ENCODE data around the gene IVD.

GRCh38 chr15:40397688-40398412, 7.7 kb upstream of the IVD start:
- no peak for TF ChIP-seq CTCF (conservative IDR thresholded peaks at IDR 0.05; ENCODE audit: low read depth, low read length)
- TF ChIP-seq RAD21 (IDR thresholded peaks at IDR 0.05; ENCODE audit: low read length), result no peak
- TF ChIP-seq POLR2A (IDR thresholded peaks at IDR 0.05; ENCODE audit: low read depth, low read length), result no peak
- TF ChIP-seq BHLHE40 (IDR thresholded peaks at IDR 0.05; ENCODE audit: low read depth, low read length), result no peak

Data from IMR-90 (cell line).